ENCODE results near the gene FAM163B. TPM values are rescaled to one million over a fixed set of nuclear protein-coding genes. Genes with fewer than 3 reads are reported as not detected.

The FAM163B gene
- total RNA-seq, 4 donors from 2014 or later = not detected

DNA sequence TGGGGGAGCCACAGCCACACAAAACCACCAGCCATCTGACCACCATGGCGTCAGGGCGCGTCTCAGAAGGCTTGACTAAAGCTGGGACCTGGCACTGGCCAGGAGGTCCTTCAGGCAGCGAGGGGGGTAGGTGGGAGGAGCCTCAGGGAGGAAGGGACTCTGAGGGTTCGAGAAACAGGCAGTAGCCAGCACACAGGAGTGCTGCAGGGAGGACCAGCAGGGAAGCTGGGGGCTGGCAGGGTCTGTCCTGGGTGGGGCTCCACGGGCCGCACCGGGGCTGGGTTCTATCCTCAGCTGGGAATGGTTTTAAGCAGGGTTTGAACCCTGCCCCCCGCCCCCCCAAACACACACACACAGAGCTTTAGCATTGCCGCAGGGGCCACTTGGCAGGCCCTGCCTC lies 7.4 kb downstream of the FAM163B start:
- no peaks in the 10 kb centered on the region for H3K27me3 ChIP-seq
- 88 to 96% methylated on average over 8 to 10 of the region's 10 CpGs for WGBS, 2 donors
- no peaks in the 10 kb centered on the region for H3K4me1 ChIP-seq
- intact Hi-C loops (cut with DNase I) = no loop called here
- no peaks in the 10 kb centered on the region for H3K36me3 ChIP-seq
- no peak overlapping the region for H3K27ac ChIP-seq
- TF ChIP-seq POLR2A (IDR thresholded peaks at IDR 0.05) = no peak
- TF ChIP-seq, protein P1, sequence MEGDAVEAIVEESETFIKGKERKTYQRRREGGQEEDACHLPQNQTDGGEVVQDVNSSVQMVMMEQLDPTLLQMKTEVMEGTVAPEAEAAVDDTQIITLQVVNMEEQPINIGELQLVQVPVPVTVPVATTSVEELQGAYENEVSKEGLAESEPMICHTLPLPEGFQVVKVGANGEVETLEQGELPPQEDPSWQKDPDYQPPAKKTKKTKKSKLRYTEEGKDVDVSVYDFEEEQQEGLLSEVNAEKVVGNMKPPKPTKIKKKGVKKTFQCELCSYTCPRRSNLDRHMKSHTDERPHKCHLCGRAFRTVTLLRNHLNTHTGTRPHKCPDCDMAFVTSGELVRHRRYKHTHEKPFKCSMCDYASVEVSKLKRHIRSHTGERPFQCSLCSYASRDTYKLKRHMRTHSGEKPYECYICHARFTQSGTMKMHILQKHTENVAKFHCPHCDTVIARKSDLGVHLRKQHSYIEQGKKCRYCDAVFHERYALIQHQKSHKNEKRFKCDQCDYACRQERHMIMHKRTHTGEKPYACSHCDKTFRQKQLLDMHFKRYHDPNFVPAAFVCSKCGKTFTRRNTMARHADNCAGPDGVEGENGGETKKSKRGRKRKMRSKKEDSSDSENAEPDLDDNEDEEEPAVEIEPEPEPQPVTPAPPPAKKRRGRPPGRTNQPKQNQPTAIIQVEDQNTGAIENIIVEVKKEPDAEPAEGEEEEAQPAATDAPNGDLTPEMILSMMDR (IDR thresholded peaks at IDR 0.05) = no peak
- H3K4me3 ChIP-seq (replicated peaks in 1 of 3) = no peak overlapping the region
- DNase-seq = no peak
- H3K9me3 ChIP-seq = no peaks in the 10 kb centered on the region

DNA sequence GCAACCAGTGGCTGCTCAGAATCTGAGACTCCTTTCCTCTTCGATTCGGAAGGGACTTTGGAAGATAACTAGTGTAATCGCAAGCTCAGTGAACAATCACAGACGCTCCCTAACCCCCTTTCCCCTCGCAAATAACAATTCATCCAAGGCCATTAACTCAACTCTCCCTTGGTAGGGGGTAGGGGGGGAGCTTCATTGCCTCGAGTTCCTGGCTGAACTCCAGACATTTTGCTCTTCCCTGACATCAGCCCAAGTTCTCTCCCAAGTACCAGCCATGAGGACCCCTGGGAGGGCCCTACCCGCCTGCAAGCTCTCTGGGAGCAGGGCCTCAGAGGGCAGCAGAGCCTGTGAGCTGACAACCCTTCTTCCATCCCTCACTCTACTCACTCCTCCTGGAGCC lies 8.4 kb downstream of the FAM163B start:
- H3K27me3 ChIP-seq = no peaks in the 10 kb centered on the region
- 59 to 73% methylated on average over 7 of the region's 7 CpGs for WGBS, 2 donors
- intact Hi-C loops (cut with DNase I) = no loop called here
- DNase-seq = no peak
- H3K36me3 ChIP-seq = no peaks in the 10 kb centered on the region
- H3K4me1 ChIP-seq = no peaks in the 10 kb centered on the region
- no peak for TF ChIP-seq POLR2A (IDR thresholded peaks at IDR 0.05)
- TF ChIP-seq, protein P1 (IDR thresholded peaks at IDR 0.05) = no peak
- no peaks in the 10 kb centered on the region for H3K9me3 ChIP-seq
- no peak overlapping the region for H3K4me3 ChIP-seq (replicated peaks in 1 of 3)
- no peak overlapping the region for H3K27ac ChIP-seq

DNA sequence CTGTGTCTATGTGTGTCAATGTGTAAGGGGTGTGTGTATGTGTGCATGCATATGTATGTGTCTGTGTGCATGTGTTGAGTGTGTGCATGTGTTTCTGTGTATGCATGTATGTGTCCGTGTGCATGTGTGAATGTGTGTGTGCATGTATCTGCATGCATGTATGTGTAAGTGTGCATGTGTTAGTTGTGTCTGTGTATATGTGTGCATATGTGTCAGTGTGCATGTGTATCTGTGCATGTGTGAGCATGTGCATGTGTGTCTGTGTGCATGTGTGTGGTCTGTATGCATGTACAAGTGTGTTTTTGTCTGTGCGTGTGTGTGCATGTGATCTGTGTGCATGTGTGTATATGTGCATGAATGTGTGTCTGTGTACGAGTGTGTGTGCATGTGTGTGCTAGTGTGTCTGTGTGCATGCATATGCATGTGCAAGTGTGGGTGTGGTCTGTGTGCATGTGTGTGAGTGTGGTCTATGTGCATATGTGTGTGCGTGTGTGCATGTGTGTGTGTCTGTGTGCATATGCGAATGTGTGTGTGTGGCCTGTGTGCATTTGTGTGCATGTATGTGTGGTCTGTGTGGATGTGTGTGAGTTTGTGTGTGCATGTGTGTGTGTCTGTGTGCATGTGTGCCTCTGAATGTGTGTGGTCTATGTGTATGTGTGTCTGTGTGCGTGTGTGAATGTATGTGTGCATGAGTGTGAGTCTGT lies 9.6 kb downstream of the FAM163B start:
- H3K36me3 ChIP-seq = no peaks in the 10 kb centered on the region
- intact Hi-C loops (cut with DNase I) = no loop called here
- no peak for DNase-seq
- H3K27ac ChIP-seq = no peak overlapping the region
- no peak overlapping the region for H3K4me3 ChIP-seq (replicated peaks in 1 of 3)
- TF ChIP-seq, protein P1 (IDR thresholded peaks at IDR 0.05) = no peak
- no peak for TF ChIP-seq POLR2A (IDR thresholded peaks at IDR 0.05)
- H3K9me3 ChIP-seq = no peaks in the 10 kb centered on the region
- H3K4me1 ChIP-seq = no peaks in the 10 kb centered on the region
- no peaks in the 10 kb centered on the region for H3K27me3 ChIP-seq
- WGBS, 2 donors = 93 to 94% methylated on average over 6 of the region's 6 CpGs

DNA sequence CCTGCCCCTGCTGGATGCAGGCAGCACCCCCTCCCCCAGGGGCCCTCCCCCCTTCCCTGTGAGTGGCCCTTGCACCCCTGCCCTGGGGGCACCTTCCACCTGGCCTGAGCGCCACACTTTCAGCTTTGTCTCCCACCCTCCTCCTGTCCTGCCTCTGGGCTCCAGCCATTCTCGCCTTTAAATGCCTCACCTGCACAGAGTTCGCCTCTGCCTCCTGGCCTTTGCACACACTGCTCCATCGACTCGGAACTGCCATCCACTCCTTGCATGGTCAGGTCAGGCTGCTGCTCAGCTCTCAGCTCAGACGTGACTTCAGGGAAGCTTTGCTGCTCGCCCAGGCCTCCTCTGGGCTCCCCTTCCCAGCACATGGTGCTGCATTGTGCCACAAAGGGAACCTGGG lies 10.2 kb downstream of the FAM163B start:
- no peaks in the 10 kb centered on the region for H3K27me3 ChIP-seq
- DNase-seq = no peak

DNA sequence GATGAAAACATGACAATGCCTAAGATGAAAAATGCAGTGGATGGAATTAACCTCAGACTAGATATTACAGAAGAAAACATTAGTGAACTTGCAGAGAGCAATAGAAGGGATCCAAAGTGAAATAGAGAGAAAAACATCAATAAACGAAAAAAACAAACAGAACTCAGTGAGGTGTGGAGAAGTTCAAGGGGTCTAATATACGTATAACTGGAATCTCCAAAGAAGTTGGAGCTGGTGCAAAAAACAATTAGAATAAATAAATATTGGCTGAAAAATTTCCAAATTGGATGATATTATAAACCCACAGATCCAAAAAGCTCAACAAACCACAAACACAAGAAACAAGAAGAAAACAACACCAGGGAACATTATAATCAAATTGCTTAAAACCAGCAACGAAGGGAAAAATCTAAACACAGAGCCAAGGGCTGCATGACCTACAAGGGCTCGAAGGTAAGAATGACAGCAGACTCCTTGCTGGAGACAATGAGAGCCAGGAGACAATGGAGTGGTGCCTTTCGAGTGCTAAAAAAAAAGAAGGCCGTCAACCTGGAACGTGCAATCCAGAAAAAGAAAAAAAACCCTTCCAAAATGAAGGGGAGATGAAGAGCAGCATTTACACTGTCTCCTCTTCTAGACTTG lies 11.8 kb downstream of the FAM163B start:
- intact Hi-C loops (cut with DNase I) = no loop called here
- DNase-seq = no peak

More for the DNA sequence above, 10.2 kb downstream of the FAM163B start:
- intact Hi-C loops (cut with DNase I) = no loop called here
- Histone ChIP-seq H3K4me3 (replicated peaks in 1 of 3) (no peak overlapping the region), H3K9me3 (no peaks in the 10 kb centered on the region), H3K27ac (no peak overlapping the region), H3K36me3 (no peaks in the 10 kb centered on the region), H3K4me1 (no peaks in the 10 kb centered on the region)
- WGBS, 2 donors = 89 to 90% methylated on average over 7 of the region's 7 CpGs
- TF ChIP-seq, protein P1 (IDR thresholded peaks at IDR 0.05) = no peak
- TF ChIP-seq POLR2A (IDR thresholded peaks at IDR 0.05) = no peak

More for the DNA sequence above, 11.8 kb downstream of the FAM163B start:
- no peaks in the 10 kb centered on the region for H3K36me3 ChIP-seq
- no peaks in the 10 kb centered on the region for H3K9me3 ChIP-seq
- no peak overlapping the region for H3K27ac ChIP-seq
- H3K4me3 ChIP-seq (replicated peaks in 1 of 3) = no peak overlapping the region
- TF ChIP-seq, protein P1 (IDR thresholded peaks at IDR 0.05) = no peak
- H3K4me1 ChIP-seq = no peaks in the 10 kb centered on the region
- no peaks in the 10 kb centered on the region for H3K27me3 ChIP-seq
- 65 to 72% methylated on average over 7 of the region's 7 CpGs for WGBS, 2 donors

All from thyroid gland (tissue), 4 donors.